GM18858 (cell line): ENCODE data around the gene HDAC4.
"Not testable (repeated sequence)": the region's sequence is repeated elsewhere in the genome, so short reads cannot be mapped to it uniquely, and the experiment has no call there.

Source experiments
- ATAC-seq: cut with Tn5 transposase; IDR thresholded peaks from one replicate; pipeline ENCODE4 v1.9.1; 2021; ENCODE audit not compliant: unreplicated experiment

The HDAC4 gene

DNA sequence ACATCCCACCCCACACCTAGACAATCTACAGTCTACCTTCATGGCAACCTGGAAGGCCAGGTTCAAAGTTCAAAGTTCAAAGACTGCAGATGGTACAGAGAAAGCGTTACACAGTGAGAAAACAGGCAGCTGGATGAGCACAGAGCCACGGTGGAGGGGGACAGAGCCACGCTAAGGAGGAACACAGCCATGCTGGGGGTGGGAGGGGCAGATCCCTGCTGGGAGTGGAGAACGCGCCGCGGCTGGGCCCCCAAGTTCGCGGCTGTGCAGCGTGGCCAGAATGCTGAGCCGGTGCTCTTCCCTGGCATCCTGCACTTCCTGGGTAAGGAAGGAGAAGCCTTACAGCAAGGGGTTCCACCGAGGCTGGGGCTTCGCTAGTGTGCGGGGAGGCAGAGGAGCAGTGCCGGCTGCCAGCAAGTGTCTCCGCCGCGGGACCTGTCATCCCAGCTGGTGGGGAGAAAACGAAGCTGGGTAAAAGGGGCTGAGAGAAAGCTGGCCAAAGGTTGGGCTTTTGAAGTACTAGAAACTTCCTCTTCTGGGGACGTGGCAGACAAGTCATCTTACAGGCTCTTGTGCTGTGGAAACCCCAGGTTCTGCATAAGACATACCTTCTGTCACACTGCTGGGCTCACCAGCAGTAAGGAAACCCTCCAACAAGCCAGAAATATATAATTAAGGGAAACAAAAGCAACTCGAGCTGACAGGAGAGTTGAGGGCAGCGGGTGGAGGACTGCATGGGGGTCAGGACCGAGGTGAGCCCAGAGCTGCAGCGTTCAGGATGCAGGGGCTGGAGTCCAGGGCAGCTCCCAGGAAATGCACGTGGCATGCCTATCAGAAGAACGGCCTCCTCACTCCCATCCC, 115.5 kb downstream of the HDAC4 start:
- no peak for ATAC-seq

GRCh38 chr2:239283961-239284795, 116.6 kb downstream of the HDAC4 start:
- no peak for ATAC-seq

- ATAC-seq, result no peak
These were observed 117.4 kb downstream of the HDAC4 start for GRCh38 chr2:239283288-239283945.

- no peak for ATAC-seq
These were observed 118.2 kb downstream of the HDAC4 start for GRCh38 chr2:239282448-239283287.

DNA sequence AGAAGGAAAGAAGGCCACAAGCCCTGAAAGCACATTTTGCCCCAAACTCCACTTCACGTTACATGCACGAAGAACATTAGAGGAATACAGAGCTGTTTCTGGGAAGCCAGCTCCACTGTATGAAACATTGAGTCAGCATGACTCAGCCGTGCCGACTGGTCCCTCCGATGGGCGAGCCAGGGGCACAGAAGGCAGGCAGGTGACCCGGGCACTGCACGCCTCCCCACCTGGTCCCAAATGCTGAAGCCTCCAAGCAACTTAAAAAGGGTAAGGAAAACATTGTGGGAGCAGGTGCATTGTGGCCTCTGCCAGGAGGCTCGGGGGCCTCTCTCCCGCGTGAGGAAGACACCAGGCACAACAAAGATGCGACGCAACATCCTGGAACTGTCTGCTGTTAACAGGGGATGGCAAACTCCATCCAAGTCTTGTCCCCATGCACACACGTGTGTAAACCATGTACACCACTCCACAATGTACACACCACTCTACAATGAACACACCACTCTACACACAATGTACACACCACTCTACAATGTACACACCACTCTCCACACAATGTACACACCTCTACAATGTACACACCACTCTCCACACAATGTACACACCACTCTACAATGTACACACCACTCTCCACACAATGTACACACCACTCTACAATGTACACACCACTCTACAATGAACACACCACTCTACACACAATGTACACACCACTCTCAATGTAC, 120.4 kb downstream of the HDAC4 start:
- ATAC-seq, result not testable (repeated sequence)

DNA sequence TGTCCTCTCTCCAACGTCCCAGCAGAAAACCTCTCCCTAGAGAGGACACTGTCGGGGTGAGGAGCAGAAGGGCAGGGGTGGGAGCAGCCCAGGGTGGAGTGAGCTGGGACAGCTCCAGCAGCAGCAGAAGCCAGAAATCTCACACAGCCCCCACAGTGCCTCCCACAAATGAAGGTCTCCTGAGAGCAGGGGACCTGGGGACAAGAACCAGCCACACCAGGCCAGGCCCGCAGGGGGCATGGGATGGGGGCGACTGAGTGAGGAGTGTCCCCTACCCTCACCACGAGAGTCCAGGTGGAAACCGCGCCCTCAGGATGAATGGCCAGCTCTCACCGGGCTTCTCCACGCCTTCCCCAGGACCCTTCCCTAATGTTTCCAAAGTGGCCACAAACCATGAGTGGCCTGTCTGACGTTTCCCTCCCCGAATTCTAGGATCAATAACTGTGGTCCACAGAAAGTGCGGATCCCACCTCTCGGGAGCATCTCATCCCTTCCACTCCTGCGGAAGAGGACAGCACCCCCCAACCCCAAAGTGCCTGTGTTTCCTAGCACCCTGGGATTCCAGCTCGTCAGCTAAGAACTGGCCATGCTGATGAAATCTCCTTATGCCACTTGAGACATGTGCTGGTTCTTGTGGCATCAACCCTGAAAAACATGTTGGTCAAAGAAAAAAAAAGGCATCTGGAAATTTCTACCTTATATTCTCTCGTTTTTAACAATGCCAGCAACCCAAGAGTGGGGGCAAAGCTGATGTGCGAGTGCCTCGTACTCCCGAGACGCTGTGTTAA, 121.1 kb downstream of the HDAC4 start:
- no peak for ATAC-seq

- ATAC-seq, result no peak
These were observed 121.9 kb downstream of the HDAC4 start for GRCh38 chr2:239278941-239279365.

DNA sequence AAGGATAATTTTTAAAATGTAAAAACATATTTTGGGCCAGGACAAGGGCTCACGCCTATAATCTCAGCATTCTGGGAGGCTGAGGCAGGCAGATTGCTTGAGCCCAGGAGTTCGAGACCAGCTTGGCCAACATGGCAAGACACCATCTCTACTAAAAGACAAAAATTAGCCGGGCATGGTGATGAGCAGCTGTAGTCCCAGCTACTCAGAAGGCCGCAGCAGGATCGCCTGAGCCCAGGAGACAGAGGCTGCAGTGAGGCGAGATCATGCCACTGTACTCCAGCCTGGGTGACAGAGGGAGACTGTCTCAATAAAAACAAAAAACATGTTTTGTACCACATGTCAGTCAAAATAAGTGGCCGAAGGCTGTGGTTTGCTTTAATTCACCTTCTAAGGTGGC, 122.5 kb downstream of the HDAC4 start:
- ATAC-seq, result no peak

GRCh38 chr2:239277401-239278085, 123.3 kb downstream of the HDAC4 start:
- no peak for ATAC-seq

- no peak for ATAC-seq
These were observed 124.0 kb downstream of the HDAC4 start for GRCh38 chr2:239276851-239277250.

DNA sequence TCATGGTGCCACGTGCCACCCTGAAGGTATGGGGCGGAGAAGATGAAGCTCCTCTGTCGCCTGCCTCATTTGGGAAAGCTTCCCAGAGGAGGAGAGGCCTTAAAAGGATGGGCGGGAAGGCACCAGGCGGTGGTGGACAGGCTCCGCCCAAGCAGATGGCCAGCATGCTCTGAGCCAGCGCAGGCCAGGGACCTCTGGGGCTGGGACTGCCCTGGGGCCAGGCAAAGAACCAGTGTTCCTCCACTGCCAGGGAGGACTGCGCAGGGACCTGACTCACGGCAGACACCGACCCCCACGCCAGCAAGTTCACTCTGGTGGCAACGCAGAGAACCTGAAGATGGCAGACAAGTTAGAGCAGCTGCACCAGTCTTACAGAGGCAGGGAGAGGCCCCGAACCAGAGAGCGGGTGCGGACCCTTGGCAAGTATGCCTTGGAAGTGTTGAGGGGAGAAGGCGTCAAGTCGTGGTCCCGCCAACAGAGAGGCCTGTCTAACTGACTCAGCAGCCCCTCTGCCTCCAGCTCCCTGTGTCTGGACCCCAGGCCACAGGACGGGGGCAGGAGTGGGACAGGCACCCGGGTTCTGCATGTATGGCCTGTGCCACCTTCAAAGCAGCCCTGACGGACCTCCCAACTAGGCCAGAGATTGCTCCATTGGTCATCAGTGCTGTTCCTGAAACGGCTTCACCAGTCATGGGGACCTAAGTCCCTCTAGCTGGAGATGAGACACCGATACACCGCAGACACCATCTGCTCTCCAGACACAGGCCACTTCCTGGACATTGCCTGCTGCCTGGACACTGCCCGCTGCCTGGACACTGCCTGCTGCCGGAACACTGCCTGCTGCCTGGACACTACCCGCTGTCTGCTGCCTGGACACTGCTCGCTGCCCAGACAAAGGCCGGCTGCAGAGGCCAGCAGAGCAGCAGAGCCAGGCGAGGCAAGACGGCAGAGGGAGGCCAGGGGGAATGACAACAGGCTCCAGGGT, 124.7 kb downstream of the HDAC4 start:
- ATAC-seq, result no peak

DNA sequence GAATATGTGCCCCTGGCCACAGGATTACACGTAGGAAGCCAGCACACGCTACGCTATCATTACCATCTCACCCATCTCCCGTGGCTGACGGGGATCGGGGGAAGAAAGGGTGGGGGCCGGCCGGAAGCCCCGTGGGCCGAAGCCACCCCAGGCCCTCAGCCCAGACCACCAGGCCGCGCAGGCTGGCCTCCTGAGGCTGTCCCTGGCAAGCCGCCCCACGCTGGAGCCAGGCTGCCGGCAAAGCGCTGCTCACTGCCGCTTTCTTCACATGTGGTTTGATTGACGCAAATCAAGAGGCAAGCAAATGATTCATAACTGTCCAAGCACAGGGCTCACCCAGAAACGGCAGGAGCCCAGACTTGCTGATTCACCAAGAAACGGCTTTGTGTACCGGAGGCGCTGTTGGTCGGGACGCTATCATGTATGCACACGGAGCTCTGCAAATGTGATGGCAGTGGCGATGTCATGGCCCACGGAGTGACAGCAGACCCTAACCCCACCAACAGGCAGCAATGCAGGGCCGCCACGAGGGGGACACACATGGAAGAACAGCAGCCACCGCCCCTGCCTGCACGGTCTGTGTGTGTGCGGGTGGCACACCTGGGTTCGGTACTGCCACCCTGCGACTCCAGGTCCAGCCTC, 125.7 kb downstream of the HDAC4 start:
- no peak for ATAC-seq

- no peak for ATAC-seq
These were observed 126.3 kb downstream of the HDAC4 start for GRCh38 chr2:239274391-239275043.

- ATAC-seq, result no peak
These were observed 127.3 kb downstream of the HDAC4 start for GRCh38 chr2:239273280-239274234.

GRCh38 chr2:239272626-239273025, 128.2 kb downstream of the HDAC4 start:
- ATAC-seq, result no peak
